ENCODE results near the gene KIF18A. TPM values are rescaled to one million over a fixed set of nuclear protein-coding genes. Genes with fewer than 3 reads are reported as not detected.

The KIF18A gene
- total and polyA plus RNA-seq, 2 of the 13 experiments (the other 11 are each of a cell fraction or from before 2014, with no cell fraction given) = 3.4 to 14.4 TPM

MicroRNA genes within 50 kb of the gene (microRNA counts, 767-probe panel; counts per million panel counts)
- not detected for microRNA hsa-miR-610

Small RNA genes within 50 kb of the gene (microRNA-seq; reads per million reads assigned to microRNA genes)
- 1.0 reads per million for gene MIR610

Small RNA genes within 50 kb of the gene (small RNA-seq; reads per million reads assigned to genes)
- gene AC023206.1 (ENCODE audit: insufficient read depth in 2 of 3, insufficient read length in 3 of 3, low read depth in 2 of 3, low replicate concordance in 1 of 3) (0 reads per million in 3 experiments), gene MIR610 (ENCODE audit: insufficient read depth in 2 of 3, insufficient read length in 3 of 3, low read depth in 2 of 3, low replicate concordance in 1 of 3) (0 to 0.97 (median 0) reads per million in 3 experiments)

Other genes with a start within 250 kb of the KIF18A start
- gene METTL15, start 232 bp upstream of the KIF18A start, total RNA-seq (2016; rRNA removed; fragmentation: Illumina TruSeq; extraction: Trizol) = 14.0 and 14.4 TPM in 2 replicates
- gene METTL15, start 232 bp upstream of the KIF18A start, polyA plus RNA-seq (2011; rRNA removed) = 6.0 and 6.5 TPM in 2 replicates